BE2C (cell line): ENCODE results near the gene C4orf54.

ENCODE experiments used
- DNase-seq: peaks from one replicate; pipeline ENCODE4 v3.0.0-alpha.2; 2020
- H3K27me3 ChIP-seq: fragments of 250-450 bp; sonication (Bioruptor Pico); 2 replicates; pipeline ENCODE4 v1.5.1; 2020; ENCODE audit warnings: mild to moderate bottlenecking
- H3K36me3 ChIP-seq: fragments of 250-450 bp; sonication (Bioruptor Pico); 2 replicates; pipeline ENCODE4 v1.5.1; 2020; ENCODE audit warnings: mild to moderate bottlenecking
- H3K4me1 ChIP-seq: fragments of 250-450 bp; sonication (Bioruptor Pico); 2 replicates; pipeline ENCODE4 v1.5.1; 2020
- H3K4me3 ChIP-seq: 2 replicates; pipeline ENCODE4 v1.5.1; 2011; ENCODE audit warnings: low read depth, low read length
- H3K9me3 ChIP-seq: fragments of 250-450 bp; sonication (Bioruptor Pico); 2 replicates; pipeline ENCODE4 v1.5.1; 2020
- CTCF ChIP-seq: IDR thresholded peaks from 2 replicates; pipeline ENCODE4 v1.5.1; 2012; ENCODE audit warnings: mild to moderate bottlenecking, low read depth, low read length

Gene C4orf54

GRCh38 chr4:99658666-99659065 lies 1.0 kb upstream of the C4orf54 start:
- Histone ChIP-seq H3K36me3 (no peaks in the 10 kb centered on the region), H3K9me3 (no peaks in the 10 kb centered on the region), H3K27me3 (no peaks in the 10 kb centered on the region; the same call in 1 of the 2 replicates), H3K4me3 (no peak overlapping the region), H3K4me1 (no peaks in the 10 kb centered on the region)
- no peak for DNase-seq
- no peak for TF ChIP-seq CTCF

GRCh38 chr4:99655308-99656081 lies 2.1 kb downstream of the C4orf54 start:
- TF ChIP-seq CTCF, result no peak
- Histone ChIP-seq H3K9me3 (no peaks in the 10 kb centered on the region), H3K27me3 (no peaks in the 10 kb centered on the region; the same call in 1 of the 2 replicates), H3K36me3 (no peaks in the 10 kb centered on the region), H3K4me3 (no peak overlapping the region), H3K4me1 (no peaks in the 10 kb centered on the region)
- DNase-seq, result no peak

- DNase-seq, result no peak
- no peak for TF ChIP-seq CTCF
- no peaks in the 10 kb centered on the region for H3K36me3 ChIP-seq
Observed at GRCh38 chr4:99654361-99654761, 3.3 kb downstream of the C4orf54 start.

GRCh38 chr4:99653916-99654315 lies 3.7 kb downstream of the C4orf54 start:
- Histone ChIP-seq H3K4me3 (no peak overlapping the region), H3K27me3 (no peaks in the 10 kb centered on the region), H3K36me3 (no peaks in the 10 kb centered on the region), H3K4me1 (no peaks in the 10 kb centered on the region), H3K9me3 (no peaks in the 10 kb centered on the region)
- TF ChIP-seq CTCF, result no peak
- no peak for DNase-seq

More at GRCh38 chr4:99654361-99654761, 3.3 kb downstream of the C4orf54 start:
- H3K4me3 ChIP-seq, result no peak overlapping the region
- H3K4me1 ChIP-seq, result no peaks in the 10 kb centered on the region
- H3K27me3 ChIP-seq, result no peaks in the 10 kb centered on the region; the same call in 1 of the 2 replicates
- no peaks in the 10 kb centered on the region for H3K9me3 ChIP-seq

- Histone ChIP-seq H3K27me3 (no peaks in the 10 kb centered on the region), H3K4me1 (no peaks in the 10 kb centered on the region), H3K36me3 (no peaks in the 10 kb centered on the region), H3K9me3 (no peaks in the 10 kb centered on the region), H3K4me3 (no peak overlapping the region)
- no peak for TF ChIP-seq CTCF
- no peak for DNase-seq
Observed at GRCh38 chr4:99652596-99653436, 4.8 kb downstream of the C4orf54 start.
